ENCODE results near the gene LEPROT.
A peak's percentile ranks its signal among the peaks of the same experiment; 100 is the strongest.

Gene LEPROT

DNA sequence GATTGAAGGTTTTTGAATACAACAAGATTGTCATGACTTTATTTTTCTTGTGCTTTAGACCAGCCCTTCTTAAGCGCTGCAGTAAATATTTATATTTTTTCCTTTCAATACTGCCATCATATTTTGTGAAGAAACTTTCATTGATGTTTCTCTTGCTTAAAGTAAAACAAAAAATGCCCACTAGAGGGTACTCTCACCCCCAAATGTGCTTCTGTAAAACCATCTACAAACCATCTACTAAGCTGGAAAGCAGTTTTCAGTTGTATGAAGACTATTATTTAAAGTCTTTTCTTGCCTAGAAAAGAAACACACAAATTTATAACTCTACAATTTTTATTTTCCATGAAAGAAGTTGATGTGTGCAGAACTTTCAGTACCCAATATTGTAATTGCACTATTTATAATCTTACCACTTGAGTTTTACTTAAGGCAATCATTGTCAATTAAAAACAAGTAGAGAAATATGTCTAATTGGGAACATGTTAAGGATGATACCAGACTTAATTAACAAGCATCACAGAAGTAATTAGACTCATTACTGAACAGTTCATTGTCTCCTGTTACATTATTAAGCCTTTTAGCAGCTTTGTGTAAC lies 10.7 kb downstream of the LEPROT start:
- no peak for DNase-seq (ENCODE audit: low spot score)
- POLR2A ChIA-PET (ENCODE audit: low non-redundant PET): no interaction called here
- TF ChIP-seq, protein P1, sequence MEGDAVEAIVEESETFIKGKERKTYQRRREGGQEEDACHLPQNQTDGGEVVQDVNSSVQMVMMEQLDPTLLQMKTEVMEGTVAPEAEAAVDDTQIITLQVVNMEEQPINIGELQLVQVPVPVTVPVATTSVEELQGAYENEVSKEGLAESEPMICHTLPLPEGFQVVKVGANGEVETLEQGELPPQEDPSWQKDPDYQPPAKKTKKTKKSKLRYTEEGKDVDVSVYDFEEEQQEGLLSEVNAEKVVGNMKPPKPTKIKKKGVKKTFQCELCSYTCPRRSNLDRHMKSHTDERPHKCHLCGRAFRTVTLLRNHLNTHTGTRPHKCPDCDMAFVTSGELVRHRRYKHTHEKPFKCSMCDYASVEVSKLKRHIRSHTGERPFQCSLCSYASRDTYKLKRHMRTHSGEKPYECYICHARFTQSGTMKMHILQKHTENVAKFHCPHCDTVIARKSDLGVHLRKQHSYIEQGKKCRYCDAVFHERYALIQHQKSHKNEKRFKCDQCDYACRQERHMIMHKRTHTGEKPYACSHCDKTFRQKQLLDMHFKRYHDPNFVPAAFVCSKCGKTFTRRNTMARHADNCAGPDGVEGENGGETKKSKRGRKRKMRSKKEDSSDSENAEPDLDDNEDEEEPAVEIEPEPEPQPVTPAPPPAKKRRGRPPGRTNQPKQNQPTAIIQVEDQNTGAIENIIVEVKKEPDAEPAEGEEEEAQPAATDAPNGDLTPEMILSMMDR (conservative IDR thresholded peaks at IDR 0.05; ENCODE audit: low read depth): peak; percentile 44
- no peak overlapping the region for H3K27ac ChIP-seq
- CTCF ChIA-PET: interaction anchor here (0.5 to 1.1 kb wide), 4 partner anchors 8 to 158 kb away, joined by 3 read pairs; no protein-coding TSS in a partner anchor

DNA sequence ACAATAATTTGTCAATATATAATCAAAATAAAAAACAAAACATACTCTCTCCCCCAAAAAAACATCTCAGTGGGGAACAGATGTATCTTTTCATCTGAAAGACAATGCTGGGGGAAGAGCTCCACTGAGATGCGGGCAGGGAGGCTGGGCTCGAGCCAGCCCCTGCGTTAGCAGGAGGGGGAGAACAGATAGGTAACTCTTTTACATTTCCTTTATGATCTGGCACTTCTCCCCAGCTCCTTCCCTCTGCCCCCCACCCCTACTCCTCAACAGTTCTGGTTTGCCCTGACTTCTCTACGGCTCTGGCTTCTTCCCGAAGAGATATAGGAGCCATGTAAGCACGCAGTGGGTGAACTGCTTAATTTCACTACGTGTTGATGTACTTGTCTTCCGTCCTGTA lies 12.4 kb downstream of the LEPROT start:
- DNase-seq (ENCODE audit: low spot score): no peak
- no peak overlapping the region for H3K27ac ChIP-seq
- ChIA-PET POLR2A (ENCODE audit: low non-redundant PET) (no interaction called here), CTCF (no interaction called here)
- TF ChIP-seq, protein P1 (conservative IDR thresholded peaks at IDR 0.05; ENCODE audit: low read depth): no peak

DNA sequence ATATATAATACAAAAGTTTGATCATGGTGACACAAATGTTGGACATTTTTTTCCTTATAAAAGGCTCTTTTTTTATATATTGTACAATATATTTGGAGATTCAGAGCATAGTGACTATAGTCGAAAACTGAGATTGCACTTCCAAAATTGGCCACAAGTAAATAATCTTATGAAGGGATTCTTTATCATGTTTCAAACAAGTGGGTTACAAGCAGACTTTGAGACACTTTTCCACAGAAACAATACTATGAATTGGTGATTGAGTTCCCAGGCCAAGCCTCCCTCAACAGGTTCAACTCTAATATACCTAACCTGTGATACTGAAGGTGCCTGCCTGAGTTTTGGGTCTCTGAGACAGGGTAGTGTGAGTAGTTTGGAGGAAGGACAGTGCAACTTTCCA lies 13.8 kb downstream of the LEPROT start:
- CTCF ChIA-PET: no interaction called here
- POLR2A ChIA-PET (ENCODE audit: low non-redundant PET): no interaction called here
- no peak overlapping the region for H3K27ac ChIP-seq
- TF ChIP-seq, protein P1 (conservative IDR thresholded peaks at IDR 0.05; ENCODE audit: low read depth): no peak
- no peak for DNase-seq (ENCODE audit: low spot score)

DNA sequence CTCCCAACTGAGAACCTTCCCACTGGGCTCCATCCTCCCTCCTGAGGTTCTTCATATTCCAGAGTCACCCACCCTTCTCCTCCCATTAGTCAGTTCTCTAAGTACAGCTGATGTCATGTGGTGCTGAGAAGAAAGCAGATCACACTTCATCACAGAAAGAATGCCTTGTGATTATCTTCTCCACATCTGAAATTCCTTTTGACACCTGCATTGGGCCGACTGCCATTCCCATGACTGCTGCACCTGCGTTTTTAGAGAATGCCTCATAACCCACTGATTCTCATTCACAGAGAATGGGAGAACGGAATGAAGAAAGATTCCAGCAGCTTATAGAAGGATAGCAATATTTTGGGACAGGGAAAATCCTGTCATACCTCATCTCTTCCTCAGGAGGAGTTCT lies 14.3 kb downstream of the LEPROT start:
- TF ChIP-seq, protein P1 (conservative IDR thresholded peaks at IDR 0.05; ENCODE audit: low read depth): no peak
- POLR2A ChIA-PET (ENCODE audit: low non-redundant PET): no interaction called here
- CTCF ChIA-PET: no interaction called here
- DNase-seq (ENCODE audit: low spot score): no peak
- H3K27ac ChIP-seq: no peak overlapping the region

DNA sequence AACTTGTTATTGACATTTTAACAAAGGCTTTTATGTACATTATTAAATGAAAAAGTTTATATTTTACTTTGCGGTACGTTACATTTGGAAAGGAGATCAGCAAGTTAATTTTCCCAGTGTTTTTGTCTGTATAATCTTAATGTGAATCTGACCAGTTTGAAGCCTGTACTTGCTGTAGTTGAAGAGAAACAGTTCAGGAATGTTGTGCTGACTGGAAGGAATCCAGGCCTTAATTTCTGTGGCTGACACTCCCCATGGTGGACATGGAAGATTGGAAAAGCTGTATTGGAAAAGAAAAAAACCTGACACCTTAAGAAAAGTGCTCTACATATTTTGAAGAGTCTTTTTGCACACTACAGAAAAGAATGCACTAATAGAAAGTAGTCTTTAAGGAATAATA lies 15.5 kb downstream of the LEPROT start:
- ChIA-PET CTCF (no interaction called here), POLR2A (ENCODE audit: low non-redundant PET) (no interaction called here)
- H3K27ac ChIP-seq: no peak overlapping the region
- TF ChIP-seq, protein P1 (conservative IDR thresholded peaks at IDR 0.05; ENCODE audit: low read depth): no peak
- DNase-seq (ENCODE audit: low spot score): no peak

DNA sequence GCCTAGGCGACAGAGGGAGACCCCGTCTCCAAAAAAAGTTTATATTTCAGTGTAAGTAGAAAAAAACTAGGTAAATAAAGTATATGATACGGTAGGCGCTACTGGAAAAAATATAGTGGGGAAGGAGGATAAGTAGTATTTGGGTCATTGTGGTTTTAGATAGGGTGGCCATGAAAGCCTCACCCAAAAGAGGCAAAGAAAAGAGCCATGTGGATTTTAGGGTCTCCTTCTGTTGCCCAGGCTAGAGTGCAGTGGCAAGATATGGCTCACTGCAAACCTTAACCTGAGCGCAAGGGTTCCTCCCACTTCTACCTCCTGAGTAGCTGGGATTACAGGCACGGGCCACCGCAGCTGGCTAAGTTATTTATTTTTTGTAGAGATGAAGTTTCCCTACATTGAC lies 17.1 kb downstream of the LEPROT start:
- CTCF ChIA-PET: no interaction called here
- DNase-seq (ENCODE audit: low spot score): no peak
- TF ChIP-seq, protein P1 (conservative IDR thresholded peaks at IDR 0.05; ENCODE audit: low read depth): no peak
- no peak overlapping the region for H3K27ac ChIP-seq
- POLR2A ChIA-PET (ENCODE audit: low non-redundant PET): no interaction called here

Data from RWPE1 (cell line).